Breast epithelium (tissue), 3 donors: ENCODE results near the gene TEX13B.

Experiments used
- CTCF ChIP-seq, 3 donors: fragments of 450-650 bp; IDR thresholded peaks; one replicate each; pipeline ENCODE4 v1.5.1; 2016 to 2017; ENCODE audit warnings: antibody characterized with exemption in 3 of 3, mild to moderate bottlenecking in 3 of 3, moderate library complexity in 3 of 3
- POLR2A ChIP-seq: fragments of 450-650 bp; IDR thresholded peaks from one replicate; pipeline ENCODE4 v1.6.1; 2016; ENCODE audit warnings: antibody characterized with exemption, mild to moderate bottlenecking, moderate library complexity
- POLR2AphosphoS5 ChIP-seq, 3 donors: sonication (generic); formaldehyde crosslinking; IDR thresholded peaks; one replicate each; pipeline ENCODE4 v1.6.1; 2017; ENCODE audit warnings: antibody characterized with exemption in 3 of 3

GRCh38 chrX:108025954-108026600 is 43.9 kb upstream of the TEX13B start:
- TF ChIP-seq CTCF (IDR thresholded peaks at IDR 0.05) = no peak
- TF ChIP-seq POLR2A = no peak
- TF ChIP-seq POLR2AphosphoS5 (IDR thresholded peaks at IDR 0.05) = no peak
